Measurements from ENCODE around the gene LPAR4. TPM values are rescaled to one million over a fixed set of nuclear protein-coding genes. Genes with fewer than 3 reads are reported as not detected.
A peak's percentile ranks its signal among the peaks of the same experiment; 100 is the strongest.
"Not testable (repeated sequence)": the region's sequence is repeated elsewhere in the genome, so short reads cannot be mapped to it uniquely, and the experiment has no call there.

The LPAR4 gene
- total and polyA plus RNA-seq, 5 experiments from 2014 or later, result not detected

- POLR2A ChIA-PET, result no interaction called here
- no peak for DNase-seq
- H3K4me3 Mint-ChIP-seq, result no peak overlapping the region
Observed at GRCh38 chrX:78769946-78770345, 22.4 kb downstream of the LPAR4 start.

DNA sequence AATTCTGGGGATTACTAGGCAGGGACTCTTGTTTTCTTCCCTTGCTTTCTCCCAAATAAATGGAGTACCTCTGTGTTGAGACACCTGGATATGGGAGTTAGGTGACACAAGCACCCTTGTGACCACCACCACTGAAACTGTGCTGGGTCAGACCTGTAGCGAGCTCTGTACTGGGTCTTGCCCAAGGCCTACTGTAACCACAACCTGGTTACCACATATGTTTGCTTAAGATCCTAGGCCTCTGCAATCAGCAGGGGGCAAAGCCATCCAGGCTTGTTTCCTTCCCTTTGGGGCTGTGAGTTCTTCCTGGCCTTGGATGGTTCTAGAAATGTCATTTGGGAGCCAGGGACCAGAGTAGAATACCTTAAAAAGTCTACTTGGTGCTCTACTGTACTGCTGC is 49.4 kb downstream of the LPAR4 start:
- peaks cover 3 to 14% (median 7%) of the 10 kb centered on the region in 4 donors for H3K4me1 Mint-ChIP-seq
- DNase-seq (no peak), ATAC-seq (no peak)
- no peaks in the 10 kb centered on the region for H3K27me3 Mint-ChIP-seq
- peaks cover 0 to 7% (median 0%) of the 10 kb centered on the region in 3 donors for H3K36me3 Mint-ChIP-seq
- peaks cover 0 to 16% (median 0%) of the 10 kb centered on the region in 9 donors for H3K9me3 Mint-ChIP-seq
- no peak overlapping the region for H3K4me3 Mint-ChIP-seq
- POLR2A ChIA-PET, result interaction anchor here (0.6 kb wide), 1 partner anchor 551 kb away, joined by 3 read pairs; no protein-coding TSS in a partner anchor
- H3K27ac Mint-ChIP-seq, result no peak overlapping the region

More at GRCh38 chrX:78769946-78770345, 22.4 kb downstream of the LPAR4 start:
- Mint-ChIP-seq H3K4me1 (peaks cover 0 to 2% (median 0%) of the 10 kb centered on the region in 4 donors), H3K27ac (no peak overlapping the region), H3K9me3 (no peaks in the 10 kb centered on the region), H3K36me3 (no peaks in the 10 kb centered on the region), H3K27me3 (no peaks in the 10 kb centered on the region)
- ATAC-seq, result no peak

GRCh38 chrX:78800114-78800513 is 52.6 kb downstream of the LPAR4 start:
- DNase-seq (no peak), ATAC-seq (no peak)
- H3K36me3 Mint-ChIP-seq, result peaks cover 0 to 7% (median 0%) of the 10 kb centered on the region in 3 donors
- H3K4me3 Mint-ChIP-seq, result no peak overlapping the region
- H3K27me3 Mint-ChIP-seq, result no peaks in the 10 kb centered on the region
- H3K27ac Mint-ChIP-seq, result peak overlapping the region in 1 of 10 donors; percentile 31
- POLR2A ChIA-PET, result no interaction called here
- H3K4me1 Mint-ChIP-seq, result peaks cover 3 to 14% (median 7%) of the 10 kb centered on the region in 4 donors
- peaks cover 0 to 22% (median 0%) of the 10 kb centered on the region in 9 donors for H3K9me3 Mint-ChIP-seq

GRCh38 chrX:78800694-78801093 is 53.2 kb downstream of the LPAR4 start:
- no peak overlapping the region for H3K4me3 Mint-ChIP-seq
- peaks cover 0 to 7% (median 0%) of the 10 kb centered on the region in 3 donors for H3K36me3 Mint-ChIP-seq
- H3K9me3 Mint-ChIP-seq, result peaks cover 0 to 22% (median 0%) of the 10 kb centered on the region in 9 donors
- H3K4me1 Mint-ChIP-seq, result peaks cover 3 to 14% (median 7%) of the 10 kb centered on the region in 4 donors
- H3K27me3 Mint-ChIP-seq, result no peaks in the 10 kb centered on the region
- no peak overlapping the region for H3K27ac Mint-ChIP-seq
- DNase-seq, result no peak
- POLR2A ChIA-PET, result no interaction called here
- no peak for ATAC-seq

- no peak for ATAC-seq
- Mint-ChIP-seq H3K27ac (no peak overlapping the region), H3K4me1 (peaks cover 3 to 14% (median 7%) of the 10 kb centered on the region in 4 donors), H3K27me3 (no peaks in the 10 kb centered on the region), H3K36me3 (peaks cover 0 to 7% (median 0%) of the 10 kb centered on the region in 3 donors), H3K4me3 (no peak overlapping the region), H3K9me3 (peaks cover 0 to 26% (median 2%) of the 10 kb centered on the region in 9 donors)
- no peak for DNase-seq
- POLR2A ChIA-PET, result no interaction called here
Observed at GRCh38 chrX:78801522-78801921, 54.0 kb downstream of the LPAR4 start.

GRCh38 chrX:78802526-78802925 is 55.0 kb downstream of the LPAR4 start:
- DNase-seq, H3K27ac Mint-ChIP-seq, H3K4me3 Mint-ChIP-seq, POLR2A ChIA-PET, ATAC-seq, H3K27me3 Mint-ChIP-seq: not testable (repeated sequence)
- Mint-ChIP-seq H3K36me3 (peaks cover 0 to 12% (median 2%) of the 10 kb centered on the region in 3 donors), H3K9me3 (peaks cover 0 to 32% (median 2%) of the 10 kb centered on the region in 9 donors), H3K4me1 (peaks cover 3 to 14% (median 7%) of the 10 kb centered on the region in 4 donors)

Other genes with a start within 250 kb of the LPAR4 start
- not detected for gene RTL3, start 88.4 kb upstream of the LPAR4 start, total RNA-seq
- gene RTL3, start 88.4 kb upstream of the LPAR4 start, polyA plus RNA-seq, result not detected
- gene P2RY10, start 197.7 kb downstream of the LPAR4 start, total RNA-seq, result 10 to 100 TPM; 75.2 to 76.5 TPM
- 10 to 100 TPM; 34.4 to 46.5 (median 37.5) TPM for gene P2RY10, start 197.7 kb downstream of the LPAR4 start, polyA plus RNA-seq

Measured in naive thymus-derived CD8-positive, alpha-beta T cell (primary cell).